HG03439 (cell line): Measurements from ENCODE around the gene IGBP1.
"Not testable (repeated sequence)": the region's sequence is repeated elsewhere in the genome, so short reads cannot be mapped to it uniquely, and the experiment has no call there.

Source experiments
- ATAC-seq: cut with Tn5 transposase; IDR thresholded peaks from one replicate; pipeline ENCODE4 v1.9.1; 2021; ENCODE audit warnings: mild to moderate bottlenecking, moderate library complexity; ENCODE audit not compliant: unreplicated experiment

The IGBP1 gene

GRCh38 chrX:70166601-70167590 is 33.6 kb downstream of the IGBP1 start:
- ATAC-seq: no peak

- no peak for ATAC-seq
These were observed 35.3 kb downstream of the IGBP1 start for GRCh38 chrX:70168238-70169188.

- ATAC-seq: no peak
These were observed 36.0 kb downstream of the IGBP1 start for GRCh38 chrX:70169281-70169680.

- no peak for ATAC-seq
These were observed 38.4 kb downstream of the IGBP1 start for GRCh38 chrX:70171624-70172023.

- ATAC-seq: no peak
These were observed 39.0 kb downstream of the IGBP1 start for GRCh38 chrX:70172221-70172620.

DNA sequence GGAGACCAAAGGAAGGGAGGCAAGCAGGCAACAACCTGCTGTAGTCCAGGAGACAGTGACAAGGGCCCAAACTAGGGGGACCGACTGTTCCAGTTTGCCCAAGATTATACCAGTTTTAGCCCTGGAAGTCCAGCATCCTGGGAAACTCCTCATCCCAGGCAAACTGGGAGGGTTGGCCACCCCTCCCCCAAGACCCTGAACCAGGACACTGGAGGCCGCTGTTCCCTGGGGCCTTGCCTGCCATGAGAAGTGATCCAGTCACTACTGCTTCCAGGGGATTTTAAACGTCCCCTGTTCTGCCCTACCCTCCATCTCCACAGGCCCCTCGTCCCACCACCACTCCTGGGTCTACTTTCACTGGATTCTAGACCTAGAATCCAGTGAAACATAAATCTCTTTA is 39.7 kb downstream of the IGBP1 start:
- no peak for ATAC-seq

DNA sequence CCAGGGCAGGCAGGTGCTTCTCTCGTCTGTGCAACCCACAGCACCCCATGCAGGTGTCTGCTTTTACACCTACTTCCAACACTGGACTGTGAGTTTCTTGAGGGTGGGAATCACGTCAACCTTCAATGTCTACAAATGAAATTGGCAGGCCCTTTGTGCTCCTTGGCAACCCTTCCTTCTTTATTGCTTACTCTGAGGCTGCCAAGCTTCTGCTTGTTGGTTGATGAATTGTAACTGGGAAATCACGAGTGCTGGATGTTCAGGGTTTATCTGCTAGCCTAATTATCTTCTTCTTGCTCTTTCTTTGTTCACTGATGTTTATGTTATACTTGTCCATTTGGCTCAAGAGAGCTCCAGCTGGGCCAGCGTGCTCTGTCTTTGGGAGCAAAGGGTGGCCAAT is 41.5 kb downstream of the IGBP1 start:
- ATAC-seq: no peak

GRCh38 chrX:70175338-70175737 is 42.1 kb downstream of the IGBP1 start:
- ATAC-seq: no peak

DNA sequence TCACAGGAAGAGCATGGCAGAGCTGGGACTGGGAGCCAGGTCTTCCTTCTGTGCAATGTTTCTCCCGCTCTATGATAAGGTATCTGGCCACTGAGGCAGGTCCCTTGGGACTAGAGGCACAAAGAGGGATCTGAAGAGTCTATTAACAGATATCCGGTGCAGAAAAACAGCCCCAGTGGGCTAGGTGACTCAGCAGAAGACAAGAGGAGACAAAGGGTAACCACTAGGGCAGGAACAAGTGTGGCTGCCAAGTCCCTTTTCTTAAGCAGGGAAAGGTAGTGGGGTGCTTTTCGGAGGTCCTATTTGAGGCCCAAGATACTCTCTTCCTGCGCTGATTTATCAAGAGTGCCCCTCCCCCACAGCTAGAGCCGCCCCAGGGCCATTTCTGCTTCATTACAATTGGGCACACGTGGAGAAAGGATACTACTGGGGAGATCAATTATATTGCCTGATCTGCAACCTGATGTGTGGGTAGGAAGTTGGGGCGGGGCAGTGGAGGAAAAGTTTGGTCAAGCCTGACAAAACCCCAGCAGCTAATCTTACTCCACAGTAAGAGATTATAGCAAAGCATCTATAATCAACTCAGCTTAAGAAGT is 43.8 kb downstream of the IGBP1 start, which contains the start of gene DGAT2L6:
TSS of gene DGAT2L6 (plus strand) at position 546 of the 596 bp plus-strand sequence. CDS start 100 bp downstream, outside the sequence.
- ATAC-seq: no peak

DNA sequence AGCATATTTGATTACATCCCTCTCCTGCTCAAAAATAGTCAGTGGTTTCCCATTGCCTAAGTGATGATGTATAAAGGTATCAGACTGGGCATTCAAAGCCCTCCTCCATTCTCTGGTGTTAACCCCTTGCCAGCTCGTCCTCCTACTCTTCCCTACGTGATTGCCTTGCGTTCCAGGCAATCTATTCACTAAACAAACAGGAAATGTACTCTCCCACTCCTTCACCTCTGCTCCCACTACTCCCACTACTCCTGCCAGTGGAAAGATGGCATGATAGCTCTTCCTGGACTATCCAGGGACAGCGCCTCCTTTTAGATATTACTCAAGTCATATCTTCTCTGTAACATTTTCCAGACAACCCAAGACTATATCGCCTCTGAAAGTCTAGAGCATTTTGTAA is 49.8 kb downstream of the IGBP1 start:
- ATAC-seq: no peak

GRCh38 chrX:70190225-70190624 is 57.0 kb downstream of the IGBP1 start:
- no peak for ATAC-seq

DNA sequence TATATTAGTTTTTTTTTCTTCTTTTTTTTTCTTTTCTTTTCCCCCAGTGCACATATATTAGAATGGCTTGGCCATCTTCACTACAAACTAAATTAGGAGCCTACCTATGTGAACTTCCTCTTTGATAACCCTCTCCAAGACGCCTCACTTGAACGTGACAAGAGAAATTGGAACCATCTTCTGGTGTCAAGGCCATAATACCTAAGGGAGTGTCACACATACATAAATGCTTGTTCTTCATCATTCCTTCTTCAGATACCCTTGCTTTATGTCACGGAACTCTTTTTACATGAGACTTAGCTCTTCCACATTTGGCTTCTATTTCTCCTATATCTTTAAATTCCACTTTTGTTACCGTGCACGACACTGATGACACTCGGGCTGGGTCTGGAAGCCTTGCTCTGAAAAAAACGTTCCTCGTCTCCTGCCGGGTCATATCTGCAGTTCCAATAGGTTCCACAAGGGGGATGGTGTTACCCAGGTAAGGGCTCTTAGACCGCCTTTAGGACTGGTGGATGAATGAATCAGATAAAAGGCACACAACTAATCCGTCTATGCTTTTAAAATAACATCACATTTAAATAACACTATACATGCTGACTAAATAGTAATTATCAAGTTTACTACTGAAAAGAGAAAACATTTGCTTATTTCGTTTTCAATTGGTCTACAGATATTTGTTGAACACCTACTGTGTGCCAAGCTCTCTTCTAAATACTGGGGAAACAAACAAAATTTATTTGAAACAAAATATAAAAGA is 63.9 kb downstream of the IGBP1 start:
- no peak for ATAC-seq

DNA sequence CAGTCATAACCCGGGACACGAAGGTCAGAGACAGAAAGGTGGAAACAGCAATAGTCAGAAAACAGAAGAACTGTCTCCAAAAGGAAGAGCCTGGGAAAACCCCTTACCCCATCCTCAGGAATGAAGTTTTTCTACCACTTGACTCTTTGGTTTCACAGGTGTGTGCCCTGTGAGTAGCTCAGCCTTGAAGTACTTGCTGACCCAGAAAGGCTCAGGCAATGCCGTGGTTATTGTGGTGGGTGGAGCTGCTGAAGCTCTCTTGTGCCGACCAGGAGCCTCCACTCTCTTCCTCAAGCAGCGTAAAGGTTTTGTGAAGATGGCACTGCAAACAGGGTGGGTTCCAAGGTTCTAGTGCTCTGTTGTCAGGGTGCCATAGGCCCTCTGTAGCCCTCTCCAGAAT is 68.5 kb downstream of the IGBP1 start:
- ATAC-seq: no peak

GRCh38 chrX:70208479-70208878 is 75.2 kb downstream of the IGBP1 start:
- no peak for ATAC-seq

DNA sequence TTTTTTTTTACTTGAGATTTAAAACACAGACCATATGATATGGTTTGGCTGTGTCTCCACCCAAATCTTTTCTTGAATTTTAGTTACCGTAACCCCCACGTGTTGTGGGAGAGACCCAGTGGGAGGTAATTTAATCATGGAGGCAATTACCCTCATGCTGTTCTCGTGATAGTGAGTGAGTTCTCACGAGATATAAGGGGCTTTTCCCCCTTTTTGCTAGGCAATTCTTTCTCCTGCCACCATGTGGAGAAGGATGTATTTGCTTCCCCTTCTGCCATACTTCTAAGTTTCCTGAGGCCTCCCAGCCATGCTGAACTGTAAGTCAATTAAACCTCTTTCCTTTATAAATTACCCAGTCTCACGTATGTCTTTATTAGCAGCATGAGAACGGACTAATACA is 76.3 kb downstream of the IGBP1 start:
- ATAC-seq: not testable (repeated sequence)
